OCI-LY3 (cell line): ENCODE data around the gene PLCB2.

ENCODE experiments used
- EZH2phosphoT487 ChIP-seq: fragments of 200-600 bp; shearing (Covaris generic); IDR thresholded peaks from 2 replicates; pipeline ENCODE4 v1.6.1; 2018; ENCODE audit warnings: antibody characterized with exemption, mixed run types, low read depth
- TF ChIP-seq, protein P1 (sequence below): fragments of 200-600, 300-600 bp; sonication (generic); IDR thresholded peaks from 2 replicates; pipeline ENCODE4 v1.5.1; 2014; ENCODE audit warnings: antibody characterized with exemption, low read length, low read depth

DNA sequence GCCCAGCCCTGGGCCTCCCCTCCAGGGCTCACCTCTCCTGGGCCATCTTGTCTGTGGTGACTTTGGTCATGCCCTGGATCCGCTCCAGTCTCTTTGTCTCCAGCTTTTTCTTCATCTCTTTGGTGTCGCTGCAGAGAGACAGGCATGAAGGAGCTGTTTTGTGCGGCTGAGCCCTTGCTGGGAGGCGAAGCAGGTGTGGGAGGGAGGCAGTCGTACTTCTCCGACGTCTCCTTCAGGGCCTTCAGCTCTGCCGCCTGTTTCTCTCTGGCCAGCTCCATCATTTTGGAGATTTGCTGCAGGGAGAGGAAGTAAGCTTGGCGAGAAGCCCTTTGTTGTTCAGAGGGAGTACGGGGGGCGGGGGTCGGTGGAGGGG is 17.2 kb downstream of the PLCB2 start:
- TF ChIP-seq, protein P1, sequence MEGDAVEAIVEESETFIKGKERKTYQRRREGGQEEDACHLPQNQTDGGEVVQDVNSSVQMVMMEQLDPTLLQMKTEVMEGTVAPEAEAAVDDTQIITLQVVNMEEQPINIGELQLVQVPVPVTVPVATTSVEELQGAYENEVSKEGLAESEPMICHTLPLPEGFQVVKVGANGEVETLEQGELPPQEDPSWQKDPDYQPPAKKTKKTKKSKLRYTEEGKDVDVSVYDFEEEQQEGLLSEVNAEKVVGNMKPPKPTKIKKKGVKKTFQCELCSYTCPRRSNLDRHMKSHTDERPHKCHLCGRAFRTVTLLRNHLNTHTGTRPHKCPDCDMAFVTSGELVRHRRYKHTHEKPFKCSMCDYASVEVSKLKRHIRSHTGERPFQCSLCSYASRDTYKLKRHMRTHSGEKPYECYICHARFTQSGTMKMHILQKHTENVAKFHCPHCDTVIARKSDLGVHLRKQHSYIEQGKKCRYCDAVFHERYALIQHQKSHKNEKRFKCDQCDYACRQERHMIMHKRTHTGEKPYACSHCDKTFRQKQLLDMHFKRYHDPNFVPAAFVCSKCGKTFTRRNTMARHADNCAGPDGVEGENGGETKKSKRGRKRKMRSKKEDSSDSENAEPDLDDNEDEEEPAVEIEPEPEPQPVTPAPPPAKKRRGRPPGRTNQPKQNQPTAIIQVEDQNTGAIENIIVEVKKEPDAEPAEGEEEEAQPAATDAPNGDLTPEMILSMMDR = no peak
- TF ChIP-seq EZH2phosphoT487 = no peak
